ENCODE measurements around the gene MYH11.
"Not testable (repeated sequence)": the region's sequence is repeated elsewhere in the genome, so short reads cannot be mapped to it uniquely, and the experiment has no call there.

The MYH11 gene

DNA sequence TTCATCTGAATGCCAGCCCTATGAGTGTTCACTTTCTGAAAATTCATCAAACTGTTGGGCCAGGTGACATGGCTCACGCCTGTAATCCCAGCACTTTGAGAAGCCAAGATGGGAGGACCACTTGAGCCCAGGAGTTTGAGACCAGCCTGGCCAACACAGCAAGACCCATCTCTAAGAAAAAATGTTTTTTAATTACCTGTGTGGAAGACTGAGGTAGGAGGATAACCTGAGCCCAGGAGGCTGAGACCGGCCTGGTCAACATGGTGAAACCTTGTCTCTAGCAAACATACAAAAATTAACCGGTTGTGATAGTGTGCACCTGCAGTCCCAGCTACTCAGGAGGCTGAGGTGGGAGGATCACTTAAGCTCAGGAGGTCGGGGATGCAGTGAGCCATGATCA lies 10.3 kb downstream of the MYH11 start:
- DNase-seq (ENCODE audit: extremely low read depth, low read depth): no peak
- TF ChIP-seq, protein P1, sequence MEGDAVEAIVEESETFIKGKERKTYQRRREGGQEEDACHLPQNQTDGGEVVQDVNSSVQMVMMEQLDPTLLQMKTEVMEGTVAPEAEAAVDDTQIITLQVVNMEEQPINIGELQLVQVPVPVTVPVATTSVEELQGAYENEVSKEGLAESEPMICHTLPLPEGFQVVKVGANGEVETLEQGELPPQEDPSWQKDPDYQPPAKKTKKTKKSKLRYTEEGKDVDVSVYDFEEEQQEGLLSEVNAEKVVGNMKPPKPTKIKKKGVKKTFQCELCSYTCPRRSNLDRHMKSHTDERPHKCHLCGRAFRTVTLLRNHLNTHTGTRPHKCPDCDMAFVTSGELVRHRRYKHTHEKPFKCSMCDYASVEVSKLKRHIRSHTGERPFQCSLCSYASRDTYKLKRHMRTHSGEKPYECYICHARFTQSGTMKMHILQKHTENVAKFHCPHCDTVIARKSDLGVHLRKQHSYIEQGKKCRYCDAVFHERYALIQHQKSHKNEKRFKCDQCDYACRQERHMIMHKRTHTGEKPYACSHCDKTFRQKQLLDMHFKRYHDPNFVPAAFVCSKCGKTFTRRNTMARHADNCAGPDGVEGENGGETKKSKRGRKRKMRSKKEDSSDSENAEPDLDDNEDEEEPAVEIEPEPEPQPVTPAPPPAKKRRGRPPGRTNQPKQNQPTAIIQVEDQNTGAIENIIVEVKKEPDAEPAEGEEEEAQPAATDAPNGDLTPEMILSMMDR (IDR thresholded peaks at IDR 0.05; ENCODE audit: low read depth, low read length, missing control alignments): no peak

DNA sequence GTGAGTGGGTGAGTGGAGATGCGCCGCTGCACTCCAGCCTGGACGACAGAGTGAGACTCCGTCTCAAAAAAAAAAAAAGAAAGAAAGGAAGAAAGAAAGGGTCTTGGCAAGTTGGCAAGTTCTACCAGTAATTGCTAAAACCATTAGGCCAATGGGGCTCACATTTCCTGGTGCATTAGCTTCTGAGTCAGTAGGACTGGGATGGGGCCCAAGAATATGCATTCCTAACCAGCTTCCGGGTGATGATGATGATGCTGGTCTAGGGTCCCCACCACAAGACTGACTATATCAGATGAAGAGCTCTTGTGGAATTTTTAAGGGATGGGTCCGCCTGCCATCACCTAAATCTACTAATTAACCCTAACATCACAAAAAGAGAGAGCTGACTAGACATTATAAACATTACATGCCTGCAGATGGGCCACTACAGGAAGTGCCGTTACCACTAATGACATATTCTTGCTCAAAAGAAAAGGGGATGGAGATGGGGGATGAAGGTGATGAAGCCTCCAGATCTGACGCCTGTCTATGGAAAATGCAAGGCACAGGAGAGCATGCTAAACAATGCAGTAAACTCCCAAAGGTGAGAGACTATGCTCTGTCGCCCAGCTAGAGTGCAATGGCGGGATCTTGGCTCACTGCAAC lies 13.1 kb downstream of the MYH11 start:
- DNase-seq (ENCODE audit: extremely low read depth, low read depth): no peak
- TF ChIP-seq, protein P1 (IDR thresholded peaks at IDR 0.05; ENCODE audit: low read depth, low read length, missing control alignments): no peak
- no peak overlapping the region for H3K4me3 ChIP-seq (replicated peaks; ENCODE audit: low read depth, low read length)

More for the DNA sequence above, 10.3 kb downstream of the MYH11 start:
- no peak overlapping the region for H3K4me3 ChIP-seq (replicated peaks; ENCODE audit: low read depth, low read length)

DNA sequence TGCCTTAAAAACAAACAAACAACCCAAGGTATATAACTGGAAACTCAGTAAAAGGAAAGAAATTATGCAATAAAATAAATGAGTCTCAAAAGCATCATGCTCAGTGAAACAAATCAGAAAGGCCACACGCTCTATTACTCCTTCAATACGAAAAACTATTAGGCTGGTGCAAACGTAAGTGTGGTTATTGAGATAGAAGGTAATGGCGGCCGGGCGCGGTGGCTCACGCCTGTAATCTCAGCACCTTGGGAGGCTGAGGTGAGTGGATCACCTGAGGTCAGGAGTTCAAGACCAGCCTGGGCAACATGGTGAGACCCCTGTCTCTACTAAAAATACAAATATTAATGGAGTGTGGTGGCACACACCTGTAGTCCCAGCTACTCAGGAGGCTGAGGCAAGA lies 17.6 kb downstream of the MYH11 start:
- not testable (repeated sequence) for DNase-seq (ENCODE audit: extremely low read depth, low read depth); H3K4me3 ChIP-seq (replicated peaks; ENCODE audit: low read depth, low read length)

DNA sequence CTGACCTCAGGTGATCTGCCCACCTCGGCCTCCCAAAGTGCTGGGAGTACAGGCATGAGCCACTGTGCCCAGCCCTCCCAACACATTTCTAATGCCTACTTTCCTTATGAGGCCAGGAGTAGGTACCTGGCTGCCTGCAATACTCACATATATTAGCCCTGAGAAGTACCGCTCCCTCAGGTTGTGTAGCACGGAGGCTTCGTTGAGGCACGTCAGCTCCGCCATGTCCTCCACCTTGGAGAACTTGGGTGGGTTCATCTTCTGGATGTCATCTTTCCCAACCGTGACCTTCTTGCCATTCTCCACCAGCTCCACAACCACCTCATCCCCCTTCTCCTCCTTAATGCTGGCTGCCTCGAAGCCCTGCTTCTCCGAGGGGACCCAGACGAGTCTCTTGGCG lies 19.1 kb downstream of the MYH11 start:
- H3K4me3 ChIP-seq (replicated peaks; ENCODE audit: low read depth, low read length): no peak overlapping the region
- TF ChIP-seq, protein P1 (IDR thresholded peaks at IDR 0.05; ENCODE audit: low read depth, low read length, missing control alignments): no peak
- DNase-seq (ENCODE audit: extremely low read depth, low read depth): no peak

DNA sequence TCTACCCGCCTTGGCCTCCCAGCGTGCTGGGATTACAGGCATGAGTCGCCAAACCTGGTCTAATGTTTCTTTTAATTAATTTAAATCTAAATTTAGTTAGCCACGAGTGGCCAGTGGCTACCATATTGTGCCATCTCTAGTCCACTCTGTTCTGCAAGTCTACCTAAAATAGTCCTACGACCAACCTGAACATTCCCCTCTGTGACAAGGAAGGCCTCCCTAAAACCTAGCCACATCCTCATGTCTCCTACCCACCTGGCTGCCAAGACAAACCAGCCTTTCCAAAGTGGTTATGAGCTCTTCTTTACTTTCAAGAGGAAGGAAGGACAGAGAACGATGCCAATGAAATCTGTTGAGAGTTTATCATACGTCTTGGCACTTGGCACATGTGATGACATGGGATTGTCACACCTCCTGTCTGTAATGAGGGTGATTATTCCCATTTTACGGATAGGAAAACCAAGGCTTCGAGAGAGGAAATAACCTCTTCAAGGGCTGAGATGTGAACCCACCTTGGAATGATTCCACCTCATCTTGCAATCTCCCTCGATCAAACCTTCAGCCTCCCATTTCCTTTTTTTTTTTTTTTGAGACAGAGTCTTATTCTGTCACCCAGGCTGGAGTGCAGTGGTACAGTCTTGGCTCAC lies 19.7 kb downstream of the MYH11 start:
- DNase-seq (ENCODE audit: extremely low read depth, low read depth): no peak
- H3K4me3 ChIP-seq (replicated peaks; ENCODE audit: low read depth, low read length): no peak overlapping the region

DNA sequence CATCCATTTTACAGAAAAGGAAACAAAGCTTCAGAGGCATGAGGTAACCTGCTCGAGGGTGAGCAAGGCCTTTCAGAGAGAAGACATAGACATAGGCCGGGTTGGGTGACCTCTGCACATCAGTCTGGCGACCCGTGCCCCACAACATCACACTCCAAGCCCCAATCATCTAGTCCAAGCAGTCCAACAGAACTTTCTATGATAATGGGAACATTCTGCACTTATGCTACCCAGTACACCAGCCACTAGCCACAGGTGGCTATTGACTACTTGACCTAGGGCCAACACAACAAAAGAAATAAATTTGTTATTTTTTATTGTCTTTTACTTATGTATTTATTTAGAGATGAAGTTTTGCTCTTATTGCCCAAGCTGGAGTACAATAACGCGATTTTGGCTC lies 20.8 kb downstream of the MYH11 start:
- DNase-seq (ENCODE audit: extremely low read depth, low read depth): no peak
- no peak overlapping the region for H3K4me3 ChIP-seq (replicated peaks; ENCODE audit: low read depth, low read length)
- TF ChIP-seq, protein P1 (IDR thresholded peaks at IDR 0.05; ENCODE audit: low read depth, low read length, missing control alignments): no peak

More for the DNA sequence above, 19.7 kb downstream of the MYH11 start:
- TF ChIP-seq, protein P1 (IDR thresholded peaks at IDR 0.05; ENCODE audit: low read depth, low read length, missing control alignments): no peak

DNA sequence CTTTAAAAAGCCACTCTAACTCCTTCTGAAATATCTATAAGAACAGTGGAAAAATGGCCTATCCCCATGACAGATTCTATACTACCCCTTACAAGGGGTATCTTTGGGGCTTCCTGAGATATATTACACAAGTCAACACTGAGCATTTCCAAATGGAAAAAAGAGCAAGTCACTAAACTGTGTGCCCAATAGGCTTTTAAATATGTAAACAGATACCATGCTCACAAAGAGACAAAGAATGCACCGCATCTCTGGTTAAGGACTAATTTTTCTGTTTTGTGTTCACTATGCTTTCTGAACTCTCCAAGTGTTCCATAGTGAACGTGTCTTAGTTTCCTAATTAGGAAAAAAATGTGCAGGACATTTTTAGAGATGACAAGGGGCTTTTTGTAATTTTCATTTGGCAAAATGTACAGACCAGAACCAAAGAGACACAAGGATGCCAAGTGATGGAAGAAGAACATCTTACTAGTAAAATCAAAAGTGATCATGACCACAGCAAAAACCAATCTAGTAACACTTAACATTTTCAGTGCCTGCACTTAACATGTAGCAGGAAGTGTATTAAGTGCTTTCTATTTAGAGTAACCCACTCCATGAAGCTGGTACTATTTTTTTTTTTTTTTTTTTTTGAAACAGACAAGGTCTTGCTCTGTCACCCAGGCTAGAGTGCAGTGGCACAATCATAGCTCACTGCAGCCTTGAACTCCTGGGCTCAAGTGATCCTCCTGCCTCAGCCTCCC lies 21.5 kb downstream of the MYH11 start:
- no peak for DNase-seq (ENCODE audit: extremely low read depth, low read depth)
- TF ChIP-seq, protein P1 (IDR thresholded peaks at IDR 0.05; ENCODE audit: low read depth, low read length, missing control alignments): no peak
- no peak overlapping the region for H3K4me3 ChIP-seq (replicated peaks; ENCODE audit: low read depth, low read length)

Data from HFF-Myc (cell line).